Bronchial epithelial cell (primary cell): ENCODE measurements around the gene ADRA2C. TPM values are rescaled to one million over a fixed set of nuclear protein-coding genes. Genes with fewer than 3 reads are reported as not detected.

Source experiments
- DNase-seq: peaks from one replicate; pipeline ENCODE4 v3.0.0-alpha.2; 2010; ENCODE audit warnings: low read depth
- FAIRE-seq: peaks from 2 replicates; lab custom pipeline; 2011; peaks lifted over from hg19 to GRCh38; lab: Jason Lieb, UNC
- H3K27me3 ChIP-seq: 2 replicates; pipeline ENCODE4 v1.5.1; 2011; ENCODE audit warnings: low read length; ENCODE audit not compliant: control insufficient read depth, insufficient read depth
- H3K36me3 ChIP-seq: 2 replicates; pipeline ENCODE4 v1.5.1; 2011; ENCODE audit warnings: low read length; ENCODE audit not compliant: control insufficient read depth, insufficient read depth
- H3K4me3 ChIP-seq: 2 replicates; pipeline ENCODE4 v1.5.1; 2011; ENCODE audit warnings: mild to moderate bottlenecking, low read depth, low read length, control low read depth
- total RNA-seq: library from RNA; depleted of rRNA; stranded (reverse); fragments of >200 nt; gene quantifications from 2 replicates; pipeline ENCODE4 v1.2.1, GENCODE V29; 2014
- TF ChIP-seq, protein P1 (sequence below): IDR thresholded peaks from 2 replicates; pipeline ENCODE4 v1.5.1; 2011; ENCODE audit warnings: mild to moderate bottlenecking, moderate library complexity, low read length, control low read depth, inconsistent platforms; ENCODE audit not compliant: insufficient read depth, severe bottlenecking

The ADRA2C gene
- total RNA-seq, 1 donor from 2014 or later = under 0.01 TPM

DNA sequence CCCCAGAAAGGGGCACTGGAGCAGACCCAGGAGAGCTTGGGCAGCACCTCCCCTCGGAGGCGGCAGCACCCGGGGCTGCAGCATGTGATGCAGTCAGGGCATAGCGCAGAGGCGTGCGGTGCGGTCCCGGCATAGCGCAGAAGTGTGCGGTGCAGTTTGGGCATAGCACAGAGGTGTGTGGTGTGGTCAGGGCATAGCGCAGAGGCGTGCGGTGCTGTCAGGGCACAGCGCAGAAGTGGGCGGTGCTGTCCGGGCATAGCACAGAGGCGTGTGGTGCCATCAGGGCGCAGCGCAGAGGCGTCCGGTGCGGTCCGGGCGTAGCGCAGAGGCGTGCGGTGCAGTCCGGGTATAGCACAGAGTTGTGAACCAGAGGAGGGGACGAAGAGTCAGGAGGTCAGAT is 42.8 kb downstream of the ADRA2C start:
- no peak overlapping the region for H3K4me3 ChIP-seq
- H3K36me3 ChIP-seq = no peaks in the 10 kb centered on the region
- H3K27me3 ChIP-seq = no peaks in the 10 kb centered on the region
- TF ChIP-seq, protein P1, sequence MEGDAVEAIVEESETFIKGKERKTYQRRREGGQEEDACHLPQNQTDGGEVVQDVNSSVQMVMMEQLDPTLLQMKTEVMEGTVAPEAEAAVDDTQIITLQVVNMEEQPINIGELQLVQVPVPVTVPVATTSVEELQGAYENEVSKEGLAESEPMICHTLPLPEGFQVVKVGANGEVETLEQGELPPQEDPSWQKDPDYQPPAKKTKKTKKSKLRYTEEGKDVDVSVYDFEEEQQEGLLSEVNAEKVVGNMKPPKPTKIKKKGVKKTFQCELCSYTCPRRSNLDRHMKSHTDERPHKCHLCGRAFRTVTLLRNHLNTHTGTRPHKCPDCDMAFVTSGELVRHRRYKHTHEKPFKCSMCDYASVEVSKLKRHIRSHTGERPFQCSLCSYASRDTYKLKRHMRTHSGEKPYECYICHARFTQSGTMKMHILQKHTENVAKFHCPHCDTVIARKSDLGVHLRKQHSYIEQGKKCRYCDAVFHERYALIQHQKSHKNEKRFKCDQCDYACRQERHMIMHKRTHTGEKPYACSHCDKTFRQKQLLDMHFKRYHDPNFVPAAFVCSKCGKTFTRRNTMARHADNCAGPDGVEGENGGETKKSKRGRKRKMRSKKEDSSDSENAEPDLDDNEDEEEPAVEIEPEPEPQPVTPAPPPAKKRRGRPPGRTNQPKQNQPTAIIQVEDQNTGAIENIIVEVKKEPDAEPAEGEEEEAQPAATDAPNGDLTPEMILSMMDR = no peak
- FAIRE-seq (no peak), DNase-seq (no peak)

DNA sequence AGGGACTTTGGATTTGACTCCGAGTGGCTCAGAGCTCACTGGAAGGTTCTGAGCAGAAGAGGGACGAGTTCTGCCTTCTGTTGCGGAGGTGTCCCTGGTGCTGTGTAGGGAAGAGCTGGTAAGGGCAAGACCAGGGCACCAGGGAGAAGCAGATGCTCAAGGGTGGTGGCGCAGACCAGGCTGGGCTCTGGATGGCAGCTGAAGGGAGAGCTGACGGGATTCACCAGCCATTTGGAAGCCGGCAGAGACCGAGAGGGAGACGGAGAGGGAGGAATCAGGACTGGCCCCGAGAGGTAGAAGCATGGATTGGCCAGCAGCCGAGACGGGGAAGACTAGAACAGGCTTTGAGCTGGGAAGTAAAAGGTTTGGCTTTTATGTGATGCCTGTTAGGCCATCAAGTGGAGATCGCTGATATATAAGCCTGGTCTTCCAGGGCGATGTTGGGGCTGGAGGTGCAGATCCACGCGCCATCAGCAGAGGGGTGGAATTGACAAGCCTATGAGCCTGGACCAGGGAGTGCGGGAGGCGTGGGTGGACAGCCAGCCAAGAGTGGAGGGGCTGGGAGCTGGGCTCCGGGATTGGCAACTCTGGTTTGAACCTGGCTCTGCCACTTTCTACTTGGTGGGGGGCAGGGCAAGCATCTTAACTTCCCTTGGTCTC is 43.4 kb downstream of the ADRA2C start:
- peak; percentile 23 for FAIRE-seq
- H3K27me3 ChIP-seq = no peaks in the 10 kb centered on the region

DNA sequence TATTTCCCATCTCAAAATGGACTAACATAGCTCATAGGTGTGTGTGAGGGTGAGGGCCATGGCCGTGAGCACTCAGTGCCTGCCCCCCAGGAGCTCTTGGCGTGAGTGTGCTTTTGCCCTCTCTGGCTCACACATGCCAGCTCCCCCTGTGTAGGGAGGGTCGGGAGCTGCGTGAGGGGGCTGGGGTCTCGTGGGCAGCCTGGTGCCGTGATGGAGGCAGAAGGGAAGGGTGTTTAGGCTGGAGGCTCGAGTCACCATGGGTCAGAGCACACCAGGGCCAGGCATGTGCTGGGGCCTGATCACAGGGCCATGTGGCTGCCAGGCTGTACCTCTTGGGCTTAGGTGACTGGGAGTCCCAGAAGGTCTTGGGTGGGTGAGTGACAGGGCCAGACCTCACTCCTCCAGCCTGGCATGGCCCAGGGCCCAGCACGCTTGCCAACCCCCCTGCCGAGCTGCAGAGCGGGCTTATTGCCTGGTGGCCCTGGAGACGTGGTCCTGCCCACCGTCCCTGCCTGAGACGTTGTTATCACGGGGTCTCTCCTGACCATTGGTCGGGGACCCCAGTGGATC is 44.0 kb downstream of the ADRA2C start:
- no peaks in the 10 kb centered on the region for H3K27me3 ChIP-seq
- H3K4me3 ChIP-seq = no peak overlapping the region
- FAIRE-seq = no peak
- DNase-seq = no peak
- H3K36me3 ChIP-seq = no peaks in the 10 kb centered on the region
- TF ChIP-seq, protein P1 = no peak

More for the DNA sequence above, 43.4 kb downstream of the ADRA2C start:
- no peaks in the 10 kb centered on the region for H3K36me3 ChIP-seq
- H3K4me3 ChIP-seq = no peak overlapping the region
- DNase-seq = no peak
- TF ChIP-seq, protein P1 = no peak

DNA sequence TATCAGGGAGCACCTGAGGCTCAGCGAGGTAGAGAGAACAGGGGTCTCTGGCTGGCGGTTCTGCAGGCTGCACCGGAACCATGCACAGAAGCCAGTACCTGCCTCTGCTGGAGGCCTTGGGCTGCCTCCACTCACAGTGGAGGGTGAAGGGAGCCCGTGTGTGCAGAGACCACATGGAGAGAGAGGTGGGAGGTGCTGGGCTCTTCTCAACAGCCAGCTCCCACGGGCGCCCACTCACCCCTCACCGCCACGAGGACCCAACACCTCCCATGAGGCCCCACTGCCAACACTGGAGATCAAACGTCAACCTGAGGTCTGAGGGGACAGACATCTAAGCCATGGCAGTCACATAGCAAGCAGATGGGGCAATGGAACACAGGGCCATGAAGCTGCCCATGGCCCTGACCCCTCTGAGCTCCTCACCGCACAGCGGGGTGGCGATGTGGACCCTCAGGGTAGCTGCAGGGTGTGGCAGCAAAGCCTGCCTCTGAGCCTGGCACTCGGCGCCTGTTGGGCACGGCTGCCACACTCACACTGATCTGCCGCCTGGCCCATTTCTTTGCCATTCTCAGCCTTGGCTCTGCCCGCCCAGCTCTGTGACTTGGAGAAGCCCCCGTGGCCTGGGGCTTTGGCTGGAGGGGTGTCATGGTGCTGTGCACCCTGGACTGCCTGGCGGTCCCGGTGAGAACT is 44.8 kb downstream of the ADRA2C start:
- TF ChIP-seq, protein P1 = no peak
- Histone ChIP-seq H3K27me3 (no peaks in the 10 kb centered on the region), H3K36me3 (no peaks in the 10 kb centered on the region), H3K4me3 (no peak overlapping the region)
- DNase-seq (no peak), FAIRE-seq (no peak)

DNA sequence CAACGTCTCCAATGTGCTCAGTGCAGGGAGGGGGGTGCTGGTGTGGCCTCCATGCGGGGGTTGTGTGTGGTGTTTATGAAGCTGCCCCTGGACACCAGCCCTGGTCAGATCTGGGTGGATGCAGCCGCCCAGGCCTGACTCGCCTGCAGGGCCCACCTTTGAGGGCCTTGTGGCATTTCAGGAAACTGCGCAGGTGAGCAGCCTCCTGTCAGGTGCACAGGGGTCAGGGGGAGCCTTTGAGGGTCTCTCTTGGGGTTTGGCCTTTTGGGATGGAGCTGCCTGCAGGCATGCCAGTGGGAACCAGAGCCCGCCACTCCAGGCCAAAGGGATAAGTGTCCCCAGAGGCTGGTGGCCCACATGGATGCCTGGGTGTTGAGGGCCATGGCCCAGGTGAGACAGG is 45.4 kb downstream of the ADRA2C start:
- H3K27me3 ChIP-seq = no peaks in the 10 kb centered on the region
- no peak overlapping the region for H3K4me3 ChIP-seq
- TF ChIP-seq, protein P1 = no peak
- no peaks in the 10 kb centered on the region for H3K36me3 ChIP-seq
- FAIRE-seq (no peak), DNase-seq (no peak)
